Measurements from ENCODE around the gene CHST11. TPM values are rescaled to one million over a fixed set of nuclear protein-coding genes. Genes with fewer than 3 reads are reported as not detected.
"Not testable (repeated sequence)": the region's sequence is repeated elsewhere in the genome, so short reads cannot be mapped to it uniquely, and the experiment has no call there.

Gene CHST11
- total RNA-seq, 8 experiments from 2014 or later, result 9.3 to 36.8 (median 12.9) TPM

- H3K4me3 ChIP-seq, result no peak overlapping the region
- in situ Hi-C loops (cut with MboI; ENCODE audit: low pct_unique_long_range_greater_than_20kb in 2 of 9, low sequenced_read_pairs in 9 of 9, unreplicated experiment in 9 of 9), result no loop called here
- 67 to 100% (median 97%) methylated on average over 1 to 9 of the region's 10 CpGs; no CpG with 5 or more reads in 1 of the 10 experiments for WGBS, 10 experiments
- H3K4me1 ChIP-seq (replicated peaks in 1 of 2), result peaks cover 22 to 31% of the 10 kb centered on the region in 2 donors
- no peak overlapping the region for H3K27ac ChIP-seq
- ATAC-seq (replicated peaks in 6 of 8), result no peak
Measured at GRCh38 chr12:104517880-104518279, 61.1 kb downstream of the CHST11 start.

DNA sequence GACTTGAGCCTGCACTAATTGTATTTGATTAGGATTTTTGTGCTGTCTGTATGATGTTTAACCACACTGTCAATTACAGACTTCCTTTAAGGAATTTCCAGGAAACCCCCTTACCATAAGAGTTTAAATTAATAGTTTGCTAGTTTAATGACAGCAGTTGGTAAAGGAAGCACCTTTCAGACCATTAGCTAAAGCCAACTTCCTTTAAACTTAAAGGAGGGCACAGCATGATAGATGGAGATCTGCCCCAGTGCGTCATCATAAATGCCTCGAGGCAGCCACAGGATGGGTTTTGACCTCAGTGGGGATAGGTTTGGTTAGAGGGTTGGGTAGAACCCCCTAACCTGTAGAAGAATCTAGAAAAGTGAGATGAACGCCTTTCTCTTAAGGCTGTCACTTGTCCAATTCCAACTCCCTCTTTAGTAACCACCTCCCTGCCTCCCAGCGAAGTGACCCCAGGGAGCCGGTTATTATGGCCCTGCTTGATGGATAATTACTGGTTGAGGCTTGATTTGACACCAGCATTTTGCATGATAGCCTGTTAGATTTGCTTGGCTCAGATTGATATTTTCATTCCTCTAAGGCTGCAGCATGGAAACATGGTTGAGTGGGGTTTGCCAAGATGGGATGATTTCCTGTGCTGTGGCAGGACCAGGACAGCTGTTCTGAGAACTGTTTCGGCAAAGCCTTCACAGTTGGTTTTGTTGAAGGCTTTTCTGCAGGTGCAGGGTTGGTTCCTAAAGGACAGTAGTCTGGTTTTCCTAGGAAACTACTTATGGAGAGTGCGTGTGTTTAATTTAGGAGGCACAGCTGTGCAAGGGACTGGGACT lies 62.7 kb downstream of the CHST11 start:
- ATAC-seq (replicated peaks in 6 of 8), result no peak
- in situ Hi-C loops (cut with MboI; ENCODE audit: low pct_unique_long_range_greater_than_20kb in 2 of 9, low sequenced_read_pairs in 9 of 9, unreplicated experiment in 9 of 9), result no loop called here
- WGBS, 10 experiments, result 49 to 100% (median 87%) methylated on average over 1 to 5 of the region's 7 CpGs; no CpG with 5 or more reads in 1 of the 10 experiments

DNA sequence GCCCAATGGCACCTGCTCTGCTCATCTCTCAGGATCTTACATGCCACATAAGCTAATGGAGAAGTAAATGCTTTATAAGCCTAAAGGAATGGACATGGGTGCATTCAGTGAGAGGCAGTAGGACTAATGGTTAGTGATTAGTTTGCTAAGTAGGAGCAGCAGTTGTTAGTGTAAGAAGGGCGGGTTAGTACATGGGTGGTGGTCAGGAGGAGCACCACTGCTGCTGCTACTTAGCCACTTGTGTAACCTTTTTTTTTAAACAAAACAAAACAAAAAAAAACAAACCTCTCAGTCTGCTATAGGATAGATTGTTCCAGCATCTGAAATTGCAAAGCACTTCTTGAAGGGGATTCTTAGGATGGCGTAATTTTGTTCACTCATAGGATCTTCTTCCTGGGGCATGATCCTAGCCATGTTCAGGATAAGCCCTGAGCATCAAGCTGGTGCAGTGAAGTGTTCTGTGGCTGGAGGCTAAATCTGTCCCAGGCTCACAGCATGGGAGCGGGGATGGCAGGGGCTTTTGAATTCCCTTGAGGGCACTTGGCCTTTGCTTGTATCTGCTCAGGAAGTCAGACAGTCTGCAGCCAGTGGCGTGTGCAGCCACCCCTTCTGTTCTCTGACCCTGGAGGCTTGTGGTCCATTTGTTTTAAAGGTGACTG lies 63.6 kb downstream of the CHST11 start:
- ATAC-seq (replicated peaks in 6 of 8), result peak in 6 of 8 experiments; percentile 8 to 99 (median 87)
- Histone ChIP-seq H3K27ac (no peak overlapping the region), H3K4me3 (no peak overlapping the region), H3K4me1 (replicated peaks in 1 of 2) (peaks cover 28 to 30% of the 10 kb centered on the region in 2 donors)
- in situ Hi-C loops (cut with MboI; ENCODE audit: low pct_unique_long_range_greater_than_20kb in 2 of 9, low sequenced_read_pairs in 9 of 9, unreplicated experiment in 9 of 9), result no loop called here
- 50 to 100% (median 83%) methylated on average over 1 to 3 of the region's 4 CpGs; no CpG with 5 or more reads in 3 of the 10 experiments for WGBS, 10 experiments

More for the DNA sequence above, 62.7 kb downstream of the CHST11 start:
- Histone ChIP-seq H3K27ac (no peak overlapping the region), H3K4me1 (replicated peaks in 1 of 2) (peaks cover 26 to 29% of the 10 kb centered on the region in 2 donors), H3K4me3 (no peak overlapping the region)

GRCh38 chr12:104521731-104522130 lies 65.0 kb downstream of the CHST11 start:
- no peak for ATAC-seq (replicated peaks in 6 of 8)
- WGBS, 10 experiments, result 43 to 100% (median 93%) methylated on average over 1 to 4 of the region's 5 CpGs; no CpG with 5 or more reads in 2 of the 10 experiments
- no peak overlapping the region for H3K4me3 ChIP-seq
- no peak overlapping the region for H3K27ac ChIP-seq
- peaks cover 42 to 44% of the 10 kb centered on the region in 2 donors for H3K4me1 ChIP-seq (replicated peaks in 1 of 2)
- in situ Hi-C loops (cut with MboI; ENCODE audit: low pct_unique_long_range_greater_than_20kb in 2 of 9, low sequenced_read_pairs in 9 of 9, unreplicated experiment in 9 of 9), result no loop called here

DNA sequence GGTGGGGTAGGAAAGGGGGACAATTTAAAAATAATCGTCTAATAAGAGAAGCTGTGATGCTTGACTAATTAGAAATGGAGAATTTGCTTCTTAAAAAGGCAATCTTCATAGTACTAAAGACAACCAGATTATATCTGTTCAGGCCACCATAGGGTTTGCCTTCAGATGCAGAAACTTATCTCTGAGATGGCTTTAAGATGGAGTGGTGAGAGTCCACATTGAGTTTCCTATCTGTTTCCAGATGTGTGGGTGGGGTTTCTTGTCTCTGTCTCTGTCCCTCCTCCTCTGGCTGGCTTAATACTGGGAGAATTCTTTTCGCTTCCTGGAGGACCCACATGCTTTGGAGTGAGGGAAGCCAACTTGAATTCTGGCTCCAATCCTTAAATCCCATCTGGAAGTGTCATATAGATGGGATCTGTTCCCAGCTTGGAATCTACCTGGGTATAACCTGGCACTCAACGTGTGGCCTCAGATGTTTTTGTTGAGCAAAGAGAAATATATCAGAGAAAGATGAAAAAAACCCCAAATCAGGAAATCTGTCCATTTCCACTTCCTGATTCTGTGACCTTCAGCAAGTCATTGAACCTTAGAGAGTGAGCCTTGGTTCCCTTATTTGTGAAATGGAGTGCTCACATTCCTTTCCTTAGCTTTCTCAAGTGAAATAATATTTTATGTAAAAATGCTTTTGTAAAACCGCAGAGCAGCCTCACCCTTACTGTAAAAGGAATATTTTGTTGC lies 66.4 kb downstream of the CHST11 start:
- H3K4me3 ChIP-seq, result no peak overlapping the region
- in situ Hi-C loops (cut with MboI; ENCODE audit: low pct_unique_long_range_greater_than_20kb in 2 of 9, low sequenced_read_pairs in 9 of 9, unreplicated experiment in 9 of 9), result no loop called here
- peak in 3 of 8 experiments; percentile 78 to 87 (median 79) for ATAC-seq (replicated peaks in 6 of 8)
- 11 to 93% (median 60%) methylated on average over 1 to 4 of the region's 4 CpGs; no CpG with 5 or more reads in 1 of the 10 experiments for WGBS, 10 experiments
- H3K4me1 ChIP-seq (replicated peaks in 1 of 2), result peaks cover 46 to 48% of the 10 kb centered on the region in 2 donors
- H3K27ac ChIP-seq, result no peak overlapping the region

GRCh38 chr12:104524034-104524832 lies 67.5 kb downstream of the CHST11 start:
- H3K27ac ChIP-seq, result no peak overlapping the region
- H3K4me3 ChIP-seq, result no peak overlapping the region
- in situ Hi-C loops (cut with MboI; ENCODE audit: low pct_unique_long_range_greater_than_20kb in 2 of 9, low sequenced_read_pairs in 9 of 9, unreplicated experiment in 9 of 9), result no loop called here
- ATAC-seq (replicated peaks in 6 of 8), result peak in 4 of 8 experiments; percentile 38 to 73 (median 64)
- H3K4me1 ChIP-seq (replicated peaks in 1 of 2), result peaks cover 43 to 45% of the 10 kb centered on the region in 2 donors
- WGBS, 10 experiments, result 42 to 94% (median 79%) methylated on average over 1 to 7 of the region's 7 CpGs; no CpG with 5 or more reads in 1 of the 10 experiments

- Histone ChIP-seq H3K27ac (no peak overlapping the region), H3K4me3 (no peak overlapping the region), H3K4me1 (replicated peaks in 1 of 2) (peaks cover 25 to 26% of the 10 kb centered on the region in 2 donors)
- 0 to 100% (median 31%) methylated on average over 1 to 3 of the region's 4 CpGs; no CpG with 5 or more reads in 4 of the 10 experiments for WGBS, 10 experiments
- in situ Hi-C loops (cut with MboI; ENCODE audit: low pct_unique_long_range_greater_than_20kb in 2 of 9, low sequenced_read_pairs in 9 of 9, unreplicated experiment in 9 of 9), result no loop called here
- peak in 5 of 8 experiments; percentile 55 to 84 (median 68) for ATAC-seq (replicated peaks in 6 of 8)
Measured at GRCh38 chr12:104526320-104526719, 69.6 kb downstream of the CHST11 start.

DNA sequence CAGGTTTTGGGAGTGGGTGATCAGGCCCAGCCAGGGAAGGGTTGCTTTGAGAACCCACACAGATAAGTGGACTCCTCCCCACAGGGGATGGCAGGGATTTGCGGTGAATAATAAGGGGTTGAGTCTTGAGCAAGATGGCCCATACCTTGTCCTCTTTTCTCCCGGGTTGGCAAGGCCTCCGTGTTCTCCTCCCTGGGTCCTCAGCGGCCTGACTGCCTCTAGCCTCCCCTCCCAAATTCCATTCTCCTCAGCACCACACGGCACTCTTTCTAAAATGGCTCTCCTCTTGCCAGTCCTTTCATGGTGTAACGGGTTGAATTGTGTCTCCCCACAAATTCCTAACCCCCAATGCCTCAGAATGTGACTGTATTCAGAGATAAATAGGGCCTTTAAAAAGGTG lies 70.0 kb downstream of the CHST11 start:
- H3K4me3 ChIP-seq, result no peak overlapping the region
- peaks cover 25 to 26% of the 10 kb centered on the region in 2 donors for H3K4me1 ChIP-seq (replicated peaks in 1 of 2)
- in situ Hi-C loops (cut with MboI; ENCODE audit: low pct_unique_long_range_greater_than_20kb in 2 of 9, low sequenced_read_pairs in 9 of 9, unreplicated experiment in 9 of 9), result no loop called here
- H3K27ac ChIP-seq, result no peak overlapping the region
- peak in 2 of 8 experiments; percentile 4 to 7 for ATAC-seq (replicated peaks in 6 of 8)
- WGBS, 10 experiments, result 55 to 100% (median 80%) methylated on average over 1 to 4 of the region's 6 CpGs; no CpG with 5 or more reads in 2 of the 10 experiments

DNA sequence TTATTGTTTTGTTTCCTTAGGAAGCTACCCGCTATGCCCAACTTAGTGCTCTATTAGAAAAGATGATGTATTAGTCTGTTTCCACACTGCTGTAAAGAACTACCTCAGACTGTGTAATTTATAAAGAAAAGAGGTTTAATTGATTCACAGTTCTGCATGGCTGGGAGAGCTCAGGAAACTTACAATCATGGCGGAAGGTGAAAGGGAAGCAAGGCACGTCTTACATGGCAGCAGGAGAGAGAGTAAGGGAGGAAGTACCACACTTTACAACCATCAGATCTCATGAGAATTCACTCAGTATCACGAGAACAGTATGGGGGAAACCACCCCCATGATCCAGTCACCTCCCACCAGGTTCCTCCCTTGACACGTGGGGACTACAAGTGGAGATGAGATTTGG lies 70.9 kb downstream of the CHST11 start:
- WGBS, 10 experiments, result 93 to 100% (median 98%) methylated on average over 1 to 5 of the region's 5 CpGs; no CpG with 5 or more reads in 4 of the 10 experiments
- H3K4me1 ChIP-seq (replicated peaks in 1 of 2), result peaks cover 25 to 26% of the 10 kb centered on the region in 2 donors
- H3K27ac ChIP-seq; ATAC-seq (replicated peaks in 6 of 8); in situ Hi-C loops (cut with MboI; ENCODE audit: low pct_unique_long_range_greater_than_20kb in 2 of 9, low sequenced_read_pairs in 9 of 9, unreplicated experiment in 9 of 9); H3K4me3 ChIP-seq: not testable (repeated sequence)

GRCh38 chr12:104529130-104529874 lies 72.6 kb downstream of the CHST11 start:
- 60 to 100% (median 91%) methylated on average over 1 to 3 of the region's 3 CpGs; no CpG with 5 or more reads in 2 of the 10 experiments for WGBS, 10 experiments
- in situ Hi-C loops (cut with MboI; ENCODE audit: low pct_unique_long_range_greater_than_20kb in 2 of 9, low sequenced_read_pairs in 9 of 9, unreplicated experiment in 9 of 9), result no loop called here

GRCh38 chr12:104532636-104533035 lies 75.9 kb downstream of the CHST11 start:
- no peak for ATAC-seq (replicated peaks in 6 of 8)
- no peak overlapping the region for H3K27ac ChIP-seq
- H3K4me3 ChIP-seq, result no peak overlapping the region
- in situ Hi-C loops (cut with MboI; ENCODE audit: low pct_unique_long_range_greater_than_20kb in 2 of 9, low sequenced_read_pairs in 9 of 9, unreplicated experiment in 9 of 9), result no loop called here
- no peaks in the 10 kb centered on the region for H3K4me1 ChIP-seq (replicated peaks in 1 of 2)
- 100% methylated on average over 1 of the region's 2 CpGs; no CpG with 5 or more reads in 5 of the 10 experiments for WGBS, 10 experiments

More at GRCh38 chr12:104529130-104529874, 72.6 kb downstream of the CHST11 start:
- Histone ChIP-seq H3K27ac (no peak overlapping the region), H3K4me3 (no peak overlapping the region), H3K4me1 (replicated peaks in 1 of 2) (peaks cover 21% of the 10 kb centered on the region in 2 donors)
- no peak for ATAC-seq (replicated peaks in 6 of 8)
